GM18505 (cell line): ENCODE results near the gene TMEM198.

Experiments used
- ATAC-seq: cut with Tn5 transposase; IDR thresholded peaks from one replicate; pipeline ENCODE4 v1.9.1; 2021; ENCODE audit not compliant: unreplicated experiment
- POLR2A ChIP-seq: IDR thresholded peaks from 4 replicates; pipeline ENCODE4 v1.6.1; 2011; ENCODE audit warnings: borderline replicate concordance; ENCODE audit not compliant: insufficient read depth, insufficient read length; ENCODE audit errors: extremely low read depth

Gene TMEM198

DNA sequence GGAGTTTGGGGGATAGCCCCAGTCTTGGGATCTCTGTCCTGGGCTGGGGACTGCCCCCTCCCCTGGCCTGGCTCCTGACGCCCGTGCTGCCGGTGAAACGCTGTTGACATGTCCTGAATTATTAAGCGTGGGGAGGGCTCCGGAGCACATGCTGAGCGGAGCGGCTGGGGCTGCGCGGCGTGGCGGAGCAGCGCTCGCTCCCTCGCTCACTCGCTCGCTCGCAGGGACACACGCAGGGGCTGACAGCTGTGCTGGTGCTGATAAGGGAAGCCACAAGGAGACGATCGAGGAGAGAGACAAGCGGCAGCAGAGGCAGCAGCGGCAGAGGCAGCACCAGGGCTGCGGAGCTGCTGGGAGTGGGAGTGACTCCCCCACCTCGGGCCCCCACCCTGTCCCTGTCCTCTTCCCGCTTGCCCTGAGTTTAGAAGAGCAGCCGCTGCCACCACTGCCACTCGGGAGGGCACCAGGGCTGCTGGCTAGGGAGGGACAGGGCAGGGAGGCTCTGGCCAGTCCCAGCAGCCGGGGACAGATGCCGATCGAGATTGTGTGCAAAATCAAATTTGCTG lies 29.5 kb upstream of the TMEM198 start, which contains the start of gene ASIC4:
TSS of gene ASIC4 (plus strand) at position 287 of the 566 bp plus-strand sequence. CDS start at position 530, 243 bp downstream.
- ATAC-seq: no peak

DNA sequence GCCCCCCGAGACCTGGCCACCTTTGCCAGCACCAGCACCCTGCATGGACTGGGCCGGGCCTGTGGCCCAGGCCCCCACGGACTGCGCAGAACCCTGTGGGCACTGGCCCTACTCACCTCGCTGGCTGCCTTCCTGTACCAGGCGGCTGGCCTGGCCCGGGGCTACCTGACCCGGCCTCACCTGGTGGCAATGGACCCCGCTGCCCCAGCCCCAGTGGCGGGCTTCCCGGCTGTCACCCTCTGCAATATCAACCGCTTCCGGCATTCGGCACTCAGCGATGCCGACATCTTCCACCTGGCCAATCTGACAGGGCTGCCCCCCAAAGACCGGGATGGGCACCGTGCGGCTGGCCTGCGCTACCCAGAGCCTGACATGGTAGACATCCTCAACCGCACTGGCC lies 29.0 kb upstream of the TMEM198 start:
- no peak for TF ChIP-seq POLR2A
- ATAC-seq: no peak

More for the DNA sequence above, 29.5 kb upstream of the TMEM198 start, which contains the start of gene ASIC4:
- TF ChIP-seq POLR2A: no peak

DNA sequence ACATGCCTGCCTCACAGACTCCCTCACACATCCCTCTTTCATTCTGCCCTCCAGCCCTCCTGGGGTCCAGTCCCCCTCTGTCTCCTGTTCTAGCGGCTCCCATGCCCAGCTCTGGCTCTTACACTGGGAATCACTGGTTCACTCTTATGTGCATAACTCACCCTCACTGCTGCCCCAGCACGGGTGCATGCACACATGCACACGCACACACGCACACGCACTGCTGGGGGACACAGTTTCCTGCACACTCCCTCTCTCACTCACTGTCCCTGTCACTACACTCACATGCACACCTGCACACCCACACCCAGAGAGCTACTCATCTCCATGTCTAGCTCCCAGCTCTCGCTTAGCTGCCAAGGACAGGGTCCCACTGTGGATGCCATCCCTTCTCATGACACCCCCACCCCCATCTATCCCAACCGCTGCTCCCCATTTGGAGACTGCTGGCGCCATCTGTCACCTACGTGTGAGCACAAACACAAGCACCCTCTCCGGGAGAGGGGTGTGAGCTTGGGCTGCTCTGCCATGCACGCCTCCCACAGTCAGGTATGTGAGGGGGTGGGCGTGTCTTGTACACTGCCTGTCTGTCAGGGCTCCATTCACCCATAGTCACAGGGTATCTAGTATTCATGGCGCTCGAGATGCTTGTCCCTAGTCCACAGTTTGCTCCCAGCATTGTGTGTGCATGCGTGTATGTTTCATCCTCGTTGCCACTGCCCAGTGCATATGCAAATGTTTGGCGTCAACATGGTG lies 27.8 kb upstream of the TMEM198 start:
- TF ChIP-seq POLR2A: no peak
- no peak for ATAC-seq

DNA sequence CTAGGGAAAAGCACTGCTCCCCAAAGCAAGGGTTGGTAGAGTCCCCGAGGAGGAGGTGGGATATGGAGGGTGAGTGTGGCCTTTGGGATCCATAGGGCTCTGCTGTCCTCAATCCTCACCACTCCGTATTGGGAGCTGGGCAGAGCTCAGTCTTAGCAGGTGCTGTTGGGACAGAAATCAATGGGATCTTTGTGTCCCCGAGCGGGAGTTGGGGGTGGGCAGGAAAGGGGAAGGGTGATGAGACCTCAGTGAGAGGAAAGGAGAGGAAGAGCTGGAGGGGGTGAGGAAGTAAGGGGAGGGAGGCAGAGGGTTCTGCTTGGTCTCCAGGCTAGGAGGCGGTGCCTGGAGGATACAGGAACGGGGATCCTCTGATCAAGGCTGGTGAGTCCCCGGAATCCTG lies 26.9 kb upstream of the TMEM198 start:
- TF ChIP-seq POLR2A: no peak
- no peak for ATAC-seq

DNA sequence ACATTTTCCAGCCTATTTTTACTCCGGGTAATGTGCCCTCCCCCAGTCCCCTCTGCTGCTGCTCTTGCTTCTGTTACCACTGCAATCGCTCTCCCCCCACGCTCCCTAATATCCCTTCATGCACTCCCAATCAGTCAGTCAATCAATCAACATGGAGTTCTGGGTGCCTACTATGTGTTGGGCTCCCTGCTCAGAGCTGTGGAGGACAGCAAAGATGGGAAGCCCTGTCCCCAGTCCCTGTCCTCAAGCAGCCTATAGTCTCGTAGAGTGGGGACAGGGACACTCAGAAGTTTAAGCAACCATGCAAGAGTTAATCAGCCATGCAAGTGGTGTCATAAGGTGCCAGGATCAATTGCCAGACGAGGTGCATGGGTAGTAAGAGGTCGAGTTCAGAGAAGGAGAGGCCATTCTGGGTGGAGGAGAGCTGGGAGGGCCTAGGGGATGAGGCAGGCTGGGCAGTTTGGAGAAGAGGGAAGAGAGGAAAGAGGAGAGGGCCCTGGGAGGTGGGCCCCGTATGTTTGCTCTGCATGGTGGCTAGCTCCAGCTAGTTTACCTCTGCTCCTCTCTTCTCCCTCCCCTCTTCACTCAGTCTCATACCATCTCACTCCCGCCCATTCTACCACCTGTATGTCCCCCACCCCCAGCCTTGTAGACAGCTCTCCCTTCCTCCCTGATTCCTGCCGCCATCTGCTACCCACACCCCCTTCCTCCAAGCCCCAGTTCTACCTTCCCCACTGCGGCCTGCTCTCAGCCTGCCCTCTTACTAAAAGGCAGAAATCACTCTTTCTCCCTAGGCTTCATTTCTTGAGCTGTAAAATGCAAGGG lies 25.7 kb upstream of the TMEM198 start:
- no peak for TF ChIP-seq POLR2A
- no peak for ATAC-seq

DNA sequence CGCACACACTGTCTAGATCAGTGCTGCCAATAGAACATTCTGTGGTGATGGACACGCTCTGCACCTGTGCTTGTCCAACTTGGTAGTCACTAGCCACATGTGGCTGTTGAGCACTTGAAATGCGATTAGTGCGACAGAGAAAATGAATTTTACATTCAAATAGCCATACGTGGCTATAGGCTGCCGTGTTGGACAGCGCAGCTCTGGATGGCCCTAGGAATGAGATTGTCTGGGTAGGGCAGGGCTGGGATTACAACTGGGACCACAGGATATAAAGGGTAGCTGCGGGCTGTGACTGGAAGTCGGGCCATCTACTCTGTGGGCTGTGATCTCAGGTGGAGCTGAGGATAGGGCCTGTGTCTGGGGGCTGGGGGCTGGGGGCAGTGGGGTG lies 24.3 kb upstream of the TMEM198 start:
- no peak for TF ChIP-seq POLR2A
- no peak for ATAC-seq

DNA sequence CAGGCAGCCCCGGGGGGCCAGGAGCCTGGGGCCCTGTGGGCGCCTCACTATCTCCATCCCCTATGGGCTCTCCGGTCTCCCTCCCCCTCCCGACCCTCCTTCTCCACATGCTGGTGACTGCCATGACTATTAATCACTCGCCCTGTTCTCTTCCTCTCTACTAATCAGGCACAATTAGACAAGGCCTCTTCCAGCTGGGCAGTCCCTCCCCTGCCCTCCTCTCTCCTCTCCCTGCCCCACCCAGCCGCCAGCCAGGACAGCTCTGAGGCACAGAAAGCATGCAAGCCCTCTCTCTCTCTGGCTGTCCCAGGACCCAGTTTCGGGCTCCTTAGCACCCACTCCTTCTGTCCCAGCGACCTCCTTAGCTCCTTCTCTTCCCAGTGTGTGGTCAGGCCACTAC lies 23.7 kb upstream of the TMEM198 start:
- ATAC-seq: no peak
- TF ChIP-seq POLR2A: no peak

DNA sequence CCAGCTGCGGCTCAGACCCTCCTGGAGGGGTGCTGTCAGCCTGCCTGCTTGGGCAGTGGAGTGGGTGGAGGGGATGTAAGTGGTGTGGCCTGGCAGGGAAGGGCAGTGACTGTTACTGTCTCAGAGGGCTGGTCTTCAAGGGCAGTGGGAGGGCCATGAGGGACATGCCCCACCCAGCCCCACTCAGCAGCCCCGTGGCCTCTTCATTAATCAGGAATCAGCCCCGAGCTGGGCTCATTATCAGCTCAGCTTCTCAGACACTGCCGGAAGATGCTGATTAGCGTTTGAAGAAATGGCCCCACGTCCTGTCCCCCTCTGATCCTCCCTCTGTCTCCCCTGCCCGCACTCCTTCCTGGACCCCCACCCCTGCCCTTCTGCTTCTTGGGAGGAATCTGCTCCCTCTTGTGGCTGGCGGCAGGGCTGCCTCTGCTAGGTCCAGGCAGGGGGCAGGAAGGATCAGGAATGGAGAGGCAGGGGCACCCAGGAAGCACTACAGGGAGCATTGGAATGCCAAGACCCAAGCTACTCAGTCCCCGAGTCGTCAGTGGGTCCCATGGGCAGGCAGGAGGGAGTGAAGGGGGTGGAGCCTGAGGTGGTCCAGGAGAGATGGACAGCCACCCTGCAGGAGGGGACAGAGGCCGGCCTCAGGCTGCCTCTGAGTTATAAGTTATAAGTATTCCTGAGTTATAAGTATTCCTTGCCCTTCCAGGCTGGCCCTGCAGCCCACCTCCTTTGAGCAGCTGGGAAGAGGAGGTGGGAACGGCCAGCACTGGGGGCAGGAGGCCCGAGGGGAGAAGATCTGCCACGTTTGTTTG lies 22.6 kb upstream of the TMEM198 start:
- TF ChIP-seq POLR2A: no peak
- ATAC-seq: no peak

DNA sequence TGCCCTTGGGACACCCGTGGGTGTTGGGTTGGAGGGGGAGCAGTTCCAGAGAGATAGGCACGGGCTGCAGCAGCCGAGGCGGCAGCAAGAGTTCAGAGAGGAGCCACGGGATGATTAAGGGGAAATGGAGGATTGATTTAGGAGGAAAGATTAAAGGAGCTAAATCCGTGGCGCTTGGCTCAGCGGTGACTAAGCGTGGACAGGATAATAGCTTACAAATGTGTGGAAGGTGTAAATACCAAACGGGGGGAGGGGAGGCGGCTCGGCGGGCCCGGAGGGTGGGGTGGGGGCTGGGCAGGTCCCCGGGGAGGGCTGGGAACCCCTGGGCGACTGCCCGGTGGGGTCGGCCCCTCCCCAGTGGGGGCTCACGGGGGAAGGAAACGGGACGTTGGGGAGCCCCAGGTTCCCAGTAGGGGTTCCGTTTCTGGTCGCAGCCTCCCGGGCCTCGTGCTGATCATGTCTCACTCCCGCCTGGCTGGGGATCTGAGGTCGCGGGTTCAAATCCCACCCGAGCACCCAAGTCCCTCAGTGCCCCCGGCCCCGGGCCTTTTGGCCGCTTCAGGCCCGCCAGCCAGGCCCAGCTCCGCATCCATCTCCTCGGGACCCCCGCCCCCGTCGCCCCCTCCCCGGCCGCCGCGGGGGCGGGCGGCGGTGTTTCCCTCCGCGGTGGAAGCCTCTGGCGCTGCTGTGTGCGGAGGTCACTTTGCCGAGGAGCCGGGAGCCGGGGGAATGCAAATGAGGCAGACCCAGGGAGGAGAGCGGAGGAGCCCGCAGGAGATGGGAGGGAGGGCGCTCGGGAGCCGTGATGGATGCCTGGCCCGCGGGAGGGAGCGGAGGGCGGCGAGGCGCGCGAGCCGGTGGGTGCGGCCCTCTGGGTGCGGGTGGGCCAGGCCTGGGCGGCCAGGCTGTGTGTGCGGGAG lies 21.5 kb upstream of the TMEM198 start:
- ATAC-seq: no peak
- TF ChIP-seq POLR2A: no peak

DNA sequence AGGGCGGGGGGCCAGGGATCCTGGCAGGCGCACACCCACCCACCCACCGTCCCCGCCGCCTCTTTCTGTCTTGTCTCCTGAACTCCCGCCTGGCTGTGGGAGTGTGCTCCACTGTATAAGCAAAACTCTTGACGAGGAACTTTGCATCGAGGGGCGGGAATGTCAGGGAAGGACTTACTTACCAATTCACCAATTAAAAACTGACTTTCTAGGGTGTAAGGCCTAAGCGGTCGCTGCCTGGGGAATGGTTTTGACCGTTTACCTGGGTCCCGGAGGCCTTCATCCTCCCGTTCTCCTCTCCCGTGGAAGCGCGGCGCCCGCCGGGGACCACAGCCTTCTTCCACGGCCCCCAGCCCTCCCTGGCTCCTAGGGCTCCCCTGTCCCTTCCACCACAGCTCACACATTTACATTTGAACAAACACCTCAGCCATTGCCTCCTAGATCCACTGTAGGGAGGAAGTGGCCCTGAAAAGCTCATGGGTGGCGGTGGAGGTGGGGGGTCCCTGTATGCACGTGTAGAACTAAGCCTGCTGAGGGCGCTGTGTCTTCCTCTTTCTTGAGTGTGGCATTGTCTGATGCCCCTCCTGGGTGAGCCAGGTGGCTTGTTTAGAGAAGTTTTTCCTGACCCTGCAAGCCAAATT lies 20.7 kb upstream of the TMEM198 start:
- no peak for ATAC-seq
- TF ChIP-seq POLR2A: no peak

DNA sequence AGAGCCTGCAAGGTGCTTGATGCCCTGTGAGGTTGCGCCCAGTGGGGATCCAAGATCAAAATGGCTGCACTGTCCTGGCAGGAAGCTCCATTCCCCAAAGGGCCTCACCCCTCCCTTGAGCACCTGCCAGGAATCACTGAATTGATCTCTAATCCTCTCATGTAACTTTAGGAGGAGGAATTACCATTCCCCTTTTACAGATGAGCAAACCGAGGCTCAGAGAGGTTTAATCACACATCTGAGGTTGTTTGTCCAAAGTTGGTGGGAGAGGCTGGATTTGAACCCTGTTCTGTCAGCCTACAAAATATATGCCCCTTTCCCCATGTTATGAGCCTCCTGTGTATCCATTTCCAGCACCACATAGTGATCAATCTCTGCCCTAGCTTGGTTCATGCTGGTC lies 19.0 kb upstream of the TMEM198 start:
- no peak for ATAC-seq
- TF ChIP-seq POLR2A: no peak

DNA sequence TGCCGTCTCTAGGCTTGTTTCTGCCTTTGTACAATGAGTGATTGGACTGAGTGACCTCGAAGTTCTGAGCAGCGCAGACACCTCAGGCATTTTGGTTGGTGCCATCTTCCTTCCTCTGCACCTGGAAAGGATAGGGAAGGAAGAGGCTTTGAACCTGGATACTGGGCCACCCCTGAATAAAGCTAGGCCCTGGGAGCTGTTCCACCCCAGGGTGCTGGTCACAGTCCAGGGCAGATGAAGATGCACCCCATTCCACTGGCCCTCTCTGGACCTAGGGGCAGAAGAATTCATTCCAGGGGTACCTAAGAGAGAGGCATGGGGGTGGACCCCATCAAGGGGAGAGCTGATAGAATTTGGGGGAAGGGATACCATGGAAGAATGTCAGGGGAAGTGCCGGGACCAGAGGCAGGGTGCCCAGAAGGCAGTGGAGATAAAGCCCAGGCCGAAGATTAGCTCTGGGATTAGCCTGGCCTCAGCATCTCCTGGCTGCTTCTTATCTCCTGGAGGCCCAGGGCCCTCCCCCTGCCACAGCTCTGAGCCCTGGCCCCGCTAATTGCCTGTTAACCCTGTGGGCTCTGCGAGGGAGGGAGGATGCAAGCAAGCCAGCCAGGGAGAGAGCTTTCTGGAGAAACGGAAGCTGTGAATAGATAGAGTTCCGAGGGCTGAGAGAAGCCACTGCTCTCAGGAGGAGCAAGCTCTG lies 18.1 kb upstream of the TMEM198 start:
- no peak for TF ChIP-seq POLR2A
- ATAC-seq: no peak
